Upper lobe of right lung (tissue), 1 donor: ENCODE results near the gene EFNA5. TPM values are rescaled to one million over a fixed set of nuclear protein-coding genes. Genes with fewer than 3 reads are reported as not detected.

Experiments used
- ATAC-seq: fragments of 200-7000 bp; cut with Tn5 transposase; one replicate; pipeline ENCODE4 v1.9.1; 2020; ENCODE audit warnings: mild to moderate bottlenecking, moderate library complexity
- DNase-seq: peaks from one replicate; pipeline ENCODE4 v3.0.0-alpha.2; 2020
- H3K27ac ChIP-seq: fragments of 200-600 bp; one replicate; pipeline ENCODE4 v1.8.0; 2022
- H3K27me3 ChIP-seq: fragments of 200-600 bp; one replicate; pipeline ENCODE4 v1.8.0; 2022; ENCODE audit warnings: mild to moderate bottlenecking
- H3K36me3 ChIP-seq: fragments of 200-600 bp; one replicate; pipeline ENCODE4 v1.8.0; 2022
- H3K4me1 ChIP-seq: fragments of 200-600 bp; one replicate; pipeline ENCODE4 v1.8.0; 2022
- H3K4me3 ChIP-seq: fragments of 200-600 bp; one replicate; pipeline ENCODE4 v1.8.0; 2022; ENCODE audit warnings: mild to moderate bottlenecking
- H3K9me3 ChIP-seq: fragments of 200-600 bp; one replicate; pipeline ENCODE4 v1.8.0; 2022
- CTCF ChIP-seq: fragments of 200-600 bp; IDR thresholded peaks from one replicate; pipeline ENCODE4 v1.8.0; 2022; ENCODE audit warnings: antibody characterized with exemption
- intact Hi-C: fragments of 100-400 bp; cut with DNase I; formaldehyde crosslinking; loops from one replicate; pipeline ENCODE4 v1.11.0; 2022
- total RNA-seq: library from RNA; stranded (reverse); fragmentation: NEBNext Ultra II Directional; extraction: Animal tissue kit (Norgen Biotek cat#: 25700); gene quantifications from one replicate; pipeline ENCODE4 v1.2.1, GENCODE V29; 2021
- donor health status: DM: no; HTN: yes; CAD: no; lungs with severe emphysema.

EFNA5 gene
- total RNA-seq, 1 donor from 2014 or later: 12.0 TPM

- DNase-seq (no peak), ATAC-seq (no peak)
- no peak for TF ChIP-seq CTCF
- no peak overlapping the region for H3K4me3 ChIP-seq
- H3K9me3 ChIP-seq: no peaks in the 10 kb centered on the region
- H3K27me3 ChIP-seq: no peaks in the 10 kb centered on the region
- H3K27ac ChIP-seq: no peak overlapping the region
- no peaks in the 10 kb centered on the region for H3K36me3 ChIP-seq
- no peaks in the 10 kb centered on the region for H3K4me1 ChIP-seq
- intact Hi-C loops: no loop called here
Measured at GRCh38 chr5:107431536-107431935, 239.2 kb downstream of the EFNA5 start.

- TF ChIP-seq CTCF: no peak
- no peaks in the 10 kb centered on the region for H3K4me1 ChIP-seq
- H3K4me3 ChIP-seq: peak overlapping the region; percentile 15
- DNase-seq (no peak), ATAC-seq (no peak)
- no peaks in the 10 kb centered on the region for H3K36me3 ChIP-seq
- intact Hi-C loops: no loop called here
- no peaks in the 10 kb centered on the region for H3K27me3 ChIP-seq
- no peak overlapping the region for H3K27ac ChIP-seq
- no peaks in the 10 kb centered on the region for H3K9me3 ChIP-seq
Measured at GRCh38 chr5:107430071-107430625, 240.6 kb downstream of the EFNA5 start.

GRCh38 chr5:107428303-107428813 lies 242.4 kb downstream of the EFNA5 start:
- H3K27ac ChIP-seq: no peak overlapping the region
- H3K4me1 ChIP-seq: no peaks in the 10 kb centered on the region
- TF ChIP-seq CTCF: no peak

GRCh38 chr5:107426872-107427271 lies 243.9 kb downstream of the EFNA5 start:
- Histone ChIP-seq H3K4me1 (no peaks in the 10 kb centered on the region), H3K9me3 (no peaks in the 10 kb centered on the region), H3K36me3 (no peaks in the 10 kb centered on the region), H3K27me3 (no peaks in the 10 kb centered on the region), H3K27ac (no peak overlapping the region), H3K4me3 (no peak overlapping the region)
- intact Hi-C loops: no loop called here
- ATAC-seq: no peak
- DNase-seq: no peak
- no peak for TF ChIP-seq CTCF

More at GRCh38 chr5:107428303-107428813, 242.4 kb downstream of the EFNA5 start:
- intact Hi-C loops: no loop called here
- Histone ChIP-seq H3K36me3 (no peaks in the 10 kb centered on the region), H3K4me3 (no peak overlapping the region), H3K27me3 (no peaks in the 10 kb centered on the region), H3K9me3 (no peaks in the 10 kb centered on the region)
- no peak for ATAC-seq
- DNase-seq: no peak

GRCh38 chr5:107426209-107426608 lies 244.5 kb downstream of the EFNA5 start:
- DNase-seq: no peak
- intact Hi-C loops: no loop called here
- H3K27ac ChIP-seq: no peak overlapping the region
- no peaks in the 10 kb centered on the region for H3K27me3 ChIP-seq
- H3K9me3 ChIP-seq: no peaks in the 10 kb centered on the region
- ATAC-seq: no peak
- H3K4me1 ChIP-seq: no peaks in the 10 kb centered on the region
- no peak for TF ChIP-seq CTCF
- H3K36me3 ChIP-seq: no peaks in the 10 kb centered on the region
- H3K4me3 ChIP-seq: no peak overlapping the region
